K562 (cell line): ENCODE data around the gene SHISA3. TPM values are rescaled to one million over a fixed set of nuclear protein-coding genes. Genes with fewer than 3 reads are reported as not detected.

Experiments used
- ATAC-seq: fragments of 200-7000 bp; cut with Tn5 transposase; 3 replicates; pipeline ENCODE4 v1.9.1; 2020; ENCODE audit warnings: moderate library complexity
- BruUV-seq: library from RNA; stranded (reverse); fragments of 400-500 nt; replicated peaks from 2 replicates; lab custom pipeline; 2021; lab: Mats Ljungman, UMichigan
- CTCF ChIA-PET: fragments of 300-600 bp; formaldehyde crosslinking; extraction: SDS; loops from one replicate; lab custom pipeline; 2021; ENCODE audit warnings: low intra/inter-chr PET ratio; lab: Yijun Ruan, JAX
- POLR2A ChIA-PET: fragments of 300-600, 350-650 bp; sonication (Branson Sonifier 250); formaldehyde crosslinking; extraction: SDS; loops from one replicate; lab custom pipeline; 2021; ENCODE audit warnings: antibody characterized with exemption, inconsistent platforms; lab: Yijun Ruan, JAX
- DNase-seq, 4 experiments: peaks; one replicate each; pipeline versions ENCODE4 v3.0.0 to v3.0.0-alpha.2; 2011 to 2018; ENCODE audit warnings: low spot score in 3 of 4, mixed read lengths in 3 of 4; ENCODE audit errors: extremely low read depth in 1 of 4
- FAIRE-seq: peaks from 2 replicates; lab custom pipeline; 2011; peaks lifted over from hg19 to GRCh38; lab: Jason Lieb, UNC
- H2AFZ ChIP-seq: 2 replicates; pipeline ENCODE4 v1.6.0; 2011; ENCODE audit warnings: low read depth, low read length, control low read depth, inconsistent platforms
- H3K27ac ChIP-seq: fragments of 200-600 bp; 3 replicates; pipeline ENCODE4 v1.8.0; 2011; ENCODE audit warnings: low read depth, mild to moderate bottlenecking, control low read depth, inconsistent platforms, low read length, moderate library complexity, mixed read lengths; ENCODE audit errors: extremely low read depth
- H3K27me3 ChIP-seq, 2 experiments: fragments of 300-600 bp in 1 of 2; 2 replicates in 1 of 2; 3 replicates in 1 of 2; pipeline versions ENCODE4 v1.6.0 to v1.8.0; 2011; ENCODE audit warnings: inconsistent platforms in 2 of 2, low read length in 2 of 2, mild to moderate bottlenecking in 1 of 2, mixed read lengths in 1 of 2, moderate library complexity in 1 of 2; ENCODE audit not compliant: control insufficient read depth in 2 of 2, insufficient read depth in 2 of 2
- H3K36me3 ChIP-seq: fragments of 300-600 bp; 3 replicates; pipeline ENCODE4 v1.8.0; 2011; ENCODE audit warnings: mild to moderate bottlenecking, low read length, inconsistent platforms; ENCODE audit not compliant: control insufficient read depth, insufficient read depth
- H3K4me1 ChIP-seq, 2 experiments: fragments of 200-600 bp in 1 of 2; replicated peaks in 1 of 2; 2 replicates in 1 of 2; 3 replicates in 1 of 2; pipeline versions ENCODE4 v1.5.1 to v1.8.0; 2011; ENCODE audit warnings: inconsistent platforms in 2 of 2, low read length in 2 of 2, mild to moderate bottlenecking in 1 of 2, mixed read lengths in 1 of 2, moderate library complexity in 1 of 2; ENCODE audit not compliant: control insufficient read depth in 2 of 2, insufficient read depth in 2 of 2
- H3K4me2 ChIP-seq: 2 replicates; pipeline ENCODE4 v1.6.1; 2011; ENCODE audit warnings: low read length, control low read depth, inconsistent platforms, mixed read lengths; ENCODE audit not compliant: insufficient read depth
- H3K4me3 ChIP-seq: fragments of 200-600 bp; sonication (generic), shearing (Covaris generic); 2 replicates; pipeline ENCODE4 v1.5.1; 2016; ENCODE audit warnings: control low read depth, inconsistent platforms
- H3K79me2 ChIP-seq: fragments of 200-600 bp; 3 replicates; pipeline ENCODE4 v1.8.0; 2011; ENCODE audit warnings: low read length, inconsistent platforms; ENCODE audit not compliant: control insufficient read depth, insufficient read depth
- H3K9ac ChIP-seq, 2 experiments: 2 replicates each; pipeline versions ENCODE4 v1.6.0 to v1.6.1; 2011; ENCODE audit warnings: low read depth in 2 of 2, low read length in 2 of 2, control low read depth in 1 of 2, inconsistent platforms in 1 of 2, mild to moderate bottlenecking in 1 of 2, mixed read lengths in 1 of 2; ENCODE audit not compliant: insufficient read depth in 1 of 2
- H3K9me1 ChIP-seq: one replicate; pipeline ENCODE4 v1.6.0; 2011; ENCODE audit warnings: inconsistent platforms, mild to moderate bottlenecking, low read length, moderate library complexity; ENCODE audit not compliant: control insufficient read depth, insufficient read depth
- H3K9me3 ChIP-seq: replicated peaks from 2 replicates; pipeline ENCODE4 v1.5.1; 2011; ENCODE audit warnings: low read depth, low read length, inconsistent platforms; ENCODE audit not compliant: control insufficient read depth, insufficient read depth
- H4K20me1 ChIP-seq: replicated peaks from 2 replicates; pipeline ENCODE4 v1.6.1; 2011; ENCODE audit warnings: low read length, inconsistent platforms, mixed read lengths; ENCODE audit not compliant: control insufficient read depth, insufficient read depth
- E2F3 ChIP-seq: fragments of 250-450 bp; sonication (Bioruptor Pico); IDR thresholded peaks from 2 replicates; pipeline ENCODE4 v1.4.0; 2020; ENCODE audit warnings: mild to moderate bottlenecking
- FIP1L1 ChIP-seq: fragments of 200-400 bp; formaldehyde crosslinking; IDR thresholded peaks from 2 replicates; pipeline ENCODE4 v1.6.1; 2018; ENCODE audit warnings: mild to moderate bottlenecking, low read depth, low read length; ENCODE audit not compliant: poor library complexity, severe bottlenecking
- FOSL1 ChIP-seq: fragments of 200-800 bp; sonication (Bioruptor generic); conservative IDR thresholded peaks from 2 replicates; pipeline ENCODE4 v1.6.1; 2016; ENCODE audit warnings: missing genetic modification characterization, missing compliant biosample characterization
- HCFC1 ChIP-seq: IDR thresholded peaks from 2 replicates; pipeline ENCODE4 v1.6.1; 2012; ENCODE audit warnings: low read depth, low read length, improper control_type of control experiment
- NR2C2 ChIP-seq, 2 experiments: fragments of 200-800 bp in 1 of 2; sonication (Bioruptor generic) in 1 of 2; sonication (generic) in 1 of 2; formaldehyde crosslinking in 1 of 2; IDR thresholded peaks; 2 replicates each; pipeline versions ENCODE4 v1.6.1 to v1.8.0; 2016 to 2022; ENCODE audit warnings: mild to moderate bottlenecking in 1 of 2, missing compliant biosample characterization in 1 of 2, missing genetic modification characterization in 1 of 2, missing genetic modification reagents in 1 of 2
- POLR2G ChIP-seq: fragments of 200-400 bp; formaldehyde crosslinking; IDR thresholded peaks from 2 replicates; pipeline ENCODE4 v1.6.1; 2017; ENCODE audit warnings: low read depth, mild to moderate bottlenecking, antibody characterized with exemption, low read length, moderate library complexity
- ZNF239 ChIP-seq: fragments of 250-450 bp; sonication (Bioruptor Pico); IDR thresholded peaks from 2 replicates; pipeline ENCODE4 v1.4.0; 2020; ENCODE audit warnings: mild to moderate bottlenecking
- WGBS: fragments of 100-300 bp; shearing (Covaris generic); methylation state at CpG from one replicate; pipeline ENCODE4 v1.1.6; 2016; ENCODE audit warnings: low coverage, mixed read lengths; ENCODE audit not compliant: insufficient coverage; ENCODE audit errors: missing lambda C conversion rate; 5-methylcytosine and 5-hydroxymethylcytosine counted together
- in situ Hi-C: fragments of 300-500 bp; cut with MboI; formaldehyde crosslinking; loops from 4 replicates; pipeline ENCODE4 v1.15.0; 2018; ENCODE audit warnings: inconsistent platforms, mixed read lengths
- intact Hi-C: fragments of 100-400 bp; cut with micrococcal nuclease; formaldehyde crosslinking; loops from 2 replicates; pipeline ENCODE4 v1.14.2; 2022
- polyA plus RNA-seq, 8 experiments: library from polyadenylated mRNA; depleted of rRNA in 4 of 8; stranded (reverse) in 5 of 8; unstranded in 3 of 8; fragments of >200 nt; fragmentation: Nextera tagmentation in 2 of 8; fragmentation: Illumina TruSeq in 1 of 8; extraction: Ambion mirVana in 2 of 8; extraction: Trizol in 1 of 8; gene quantifications; 2 replicates each; pipeline versions ENCODE4 v1.2.1 to v1.2.3, GENCODE V29; 2011 to 2014; ENCODE audit warnings: inconsistent platforms in 1 of 8, missing spikeins in 1 of 8
- total RNA-seq, 7 experiments: library from RNA; depleted of rRNA in 6 of 7; stranded (reverse); fragments of >200 nt in 6 of 7; fragmentation: Illumina TruSeq in 2 of 7; extraction: Trizol in 2 of 7; gene quantifications; 2 replicates each; pipeline versions ENCODE4 v1.2.1 to v1.2.3, GENCODE V29; 2011 to 2021; ENCODE audit warnings: low replicate concordance in 1 of 7
- TF ChIP-seq, protein P1 (sequence below): fragments of 250-450 bp; sonication (Bioruptor Pico); IDR thresholded peaks from 2 replicates; pipeline ENCODE4 v1.5.0; 2021; ENCODE audit warnings: mild to moderate bottlenecking, moderate library complexity
- TF ChIP-seq, protein P2 (sequence below), 2 experiments: fragments of 450-650 bp in 1 of 2; sonication (generic) in 1 of 2; formaldehyde crosslinking in 1 of 2; IDR thresholded peaks in 1 of 2; conservative IDR thresholded peaks in 1 of 2; 2 replicates each; pipeline versions ENCODE4 v1.6.1 to v1.8.1; 2016 to 2023; ENCODE audit warnings: mild to moderate bottlenecking in 2 of 2, moderate library complexity in 2 of 2, inconsistent platforms in 1 of 2, missing genetic modification reagents in 1 of 2

SHISA3 gene
- total and polyA plus RNA-seq, 9 of the 15 experiments (the other 6 are each of a cell fraction or from before 2014, with no cell fraction given): not detected

GRCh38 chr4:42410446-42410845 is 13.2 kb downstream of the SHISA3 start:
- in situ Hi-C loops (no loop called here), intact Hi-C loops (no loop called here)
- H3K27me3 ChIP-seq: no peaks in the 10 kb centered on the region
- no peak overlapping the region for H3K4me3 ChIP-seq
- no peak for ATAC-seq
- 0% methylated on average over 3 of the region's 3 CpGs for WGBS
- no peak overlapping the region for H3K9ac ChIP-seq
- H3K79me2 ChIP-seq: no peaks in the 10 kb centered on the region
- no peaks in the 10 kb centered on the region for H3K4me1 ChIP-seq
- no TSS peak for BruUV-seq
- H2AFZ ChIP-seq: no peak overlapping the region
- DNase-seq: no peak
- no peaks in the 10 kb centered on the region for H3K36me3 ChIP-seq
- no peaks in the 10 kb centered on the region for H4K20me1 ChIP-seq
- POLR2A ChIA-PET: no interaction called here
- CTCF ChIA-PET: no interaction called here
- no peaks in the 10 kb centered on the region for H3K9me1 ChIP-seq
- no peak for TF ChIP-seq HCFC1
- TF ChIP-seq E2F3 (CRISPR knock-in tag): no peak
- no peak for TF ChIP-seq FOSL1 (tag)
- no peak for TF ChIP-seq FIP1L1
- no peak for TF ChIP-seq NR2C2 (CRISPR knock-in tag; IDR thresholded peaks at IDR 0.05)
- no peak for TF ChIP-seq NR2C2 (tag; IDR thresholded peaks at IDR 0.05)
- no peak for TF ChIP-seq POLR2G
- H3K9me3 ChIP-seq: no peaks in the 10 kb centered on the region
- H3K4me2 ChIP-seq: no peak overlapping the region
- no peak overlapping the region for H3K27ac ChIP-seq
- FAIRE-seq: no peak

DNA sequence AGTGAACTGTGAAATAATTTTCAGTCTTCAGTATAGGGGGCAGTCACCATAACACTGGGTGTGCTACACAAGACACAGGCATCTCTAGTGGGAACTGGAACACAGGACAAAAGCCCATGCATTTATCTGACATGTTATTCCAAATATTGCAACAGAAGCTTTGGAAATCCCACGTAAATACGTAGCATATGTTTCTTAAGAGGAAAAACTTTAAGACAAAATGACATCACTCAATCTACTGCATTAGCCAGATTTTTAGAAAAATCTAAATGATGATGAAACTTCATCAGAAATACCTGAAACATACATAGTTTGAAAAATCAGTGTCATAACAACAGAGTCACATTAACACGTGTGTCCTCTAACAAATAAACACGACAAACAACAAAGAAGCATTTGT is 14.5 kb downstream of the SHISA3 start:
- H4K20me1 ChIP-seq: no peaks in the 10 kb centered on the region
- DNase-seq (no peak), ATAC-seq (no peak)
- H3K27ac ChIP-seq: no peak overlapping the region
- H3K4me3 ChIP-seq: no peak overlapping the region
- H3K79me2 ChIP-seq: no peaks in the 10 kb centered on the region
- H3K4me2 ChIP-seq: no peak overlapping the region
- no peak for TF ChIP-seq ZNF239 (CRISPR knock-in tag)
- TF ChIP-seq, protein P1, sequence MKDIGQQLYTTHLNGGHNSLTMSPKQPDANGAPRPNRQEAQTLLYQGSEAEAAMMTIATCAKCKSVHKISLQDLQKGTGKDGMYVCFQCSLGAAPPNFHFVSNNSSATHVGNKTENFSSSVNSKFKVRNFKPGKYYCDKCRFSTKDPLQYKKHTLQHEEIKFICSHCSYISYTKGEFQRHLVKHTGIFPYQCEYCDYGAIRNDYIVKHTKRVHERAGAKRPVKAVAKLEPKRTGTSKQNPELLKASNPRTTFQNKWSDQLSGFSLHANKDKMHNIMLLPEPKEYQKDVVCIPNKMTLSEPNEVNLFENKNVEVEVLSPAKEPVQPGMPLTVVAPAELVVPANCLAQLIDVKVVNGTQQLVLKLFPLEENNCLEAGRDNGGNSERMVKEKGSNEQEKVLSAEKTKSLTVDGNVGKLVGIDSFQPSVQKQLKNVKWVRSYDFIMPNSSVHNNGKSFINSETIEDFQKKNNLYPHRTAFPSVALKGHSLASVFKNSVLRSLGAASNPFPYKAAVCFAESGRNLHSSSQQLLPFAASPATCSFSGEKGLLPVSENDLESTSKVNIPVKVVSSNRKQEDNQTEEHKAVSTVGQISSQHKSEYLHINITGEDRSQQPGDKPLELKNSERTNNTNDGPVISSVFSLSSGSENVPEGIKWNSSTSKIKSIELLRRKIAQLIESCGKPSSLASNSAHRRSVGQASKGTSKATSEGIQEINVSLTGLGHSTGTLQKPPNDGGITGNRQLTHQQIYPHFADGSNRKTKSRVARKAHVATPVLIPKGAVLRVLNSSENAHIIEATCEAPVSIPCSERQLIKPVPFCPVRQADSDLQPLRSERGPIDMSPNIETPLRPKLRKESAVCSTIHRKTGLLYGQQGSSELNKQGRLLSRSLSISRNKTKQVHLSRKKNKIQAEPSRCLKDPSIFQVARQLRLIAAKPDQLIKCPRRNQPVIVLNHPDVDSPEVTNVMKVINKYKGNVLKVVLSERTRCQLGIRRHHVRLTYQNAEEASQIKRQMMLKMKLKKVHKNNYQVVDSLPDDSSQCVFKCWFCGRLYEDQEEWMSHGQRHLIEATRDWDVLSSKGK (CRISPR knock-in tag): no peak
- TF ChIP-seq, protein P2, sequence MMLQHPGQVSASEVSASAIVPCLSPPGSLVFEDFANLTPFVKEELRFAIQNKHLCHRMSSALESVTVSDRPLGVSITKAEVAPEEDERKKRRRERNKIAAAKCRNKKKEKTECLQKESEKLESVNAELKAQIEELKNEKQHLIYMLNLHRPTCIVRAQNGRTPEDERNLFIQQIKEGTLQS (IDR thresholded peaks at IDR 0.05): peak; percentile 36; the same call in 1 of the 2 replicates
- TF ChIP-seq, protein P2 (CRISPR knock-in tag; conservative IDR thresholded peaks at IDR 0.05): no peak
- TF ChIP-seq, all 486 proteins: peak for 1
- Histone ChIP-seq H2AFZ (no peak overlapping the region), H3K9me1 (no peaks in the 10 kb centered on the region), H3K36me3 (no peaks in the 10 kb centered on the region), H3K9me3 (no peaks in the 10 kb centered on the region), H3K4me1 (no peaks in the 10 kb centered on the region), H3K9ac (no peak overlapping the region), H3K27me3 (no peaks in the 10 kb centered on the region)
- no TSS peak for BruUV-seq
- 0% methylated on average over 4 of the region's 4 CpGs for WGBS
- in situ Hi-C loops (no loop called here), intact Hi-C loops (no loop called here)
- ChIA-PET POLR2A (no interaction called here), CTCF (no interaction called here)
- FAIRE-seq: no peak
